HepG2 (cell line): ENCODE results near the gene TEX19. TPM values are rescaled to one million over a fixed set of nuclear protein-coding genes. Genes with fewer than 3 reads are reported as not detected.
A peak's percentile ranks its signal among the peaks of the same experiment; 100 is the strongest.

Source experiments
- ATAD3A ChIP-seq: sonication (generic); formaldehyde crosslinking; IDR thresholded peaks from 2 replicates; pipeline ENCODE4 v1.4.0; 2020; ENCODE audit warnings: missing genetic modification reagents
- EEA1 ChIP-seq: sonication (generic); formaldehyde crosslinking; IDR thresholded peaks from 2 replicates; pipeline ENCODE4 v1.5.1; 2020; ENCODE audit warnings: mild to moderate bottlenecking, missing genetic modification reagents, borderline replicate concordance
- ELF3 ChIP-seq: IDR thresholded peaks from 2 replicates; pipeline ENCODE4 v1.6.1; 2016; ENCODE audit warnings: missing genetic modification reagents, missing compliant biosample characterization
- GATAD1 ChIP-seq: IDR thresholded peaks from 2 replicates; pipeline ENCODE4 v1.6.1; 2016; ENCODE audit warnings: missing genetic modification reagents, missing compliant biosample characterization
- GTF2F1 ChIP-seq: fragments of 150-350 bp; IDR thresholded peaks from 2 replicates; pipeline ENCODE4 v1.6.1; 2014; ENCODE audit warnings: low read length
- KAT8 ChIP-seq: IDR thresholded peaks from 2 replicates; pipeline ENCODE4 v1.6.1; 2016; ENCODE audit warnings: missing genetic modification reagents, missing compliant biosample characterization
- KDM5B ChIP-seq: sonication (generic); formaldehyde crosslinking; IDR thresholded peaks from 2 replicates; pipeline ENCODE4 v1.4.0; 2020; ENCODE audit warnings: missing genetic modification reagents, mild to moderate bottlenecking, borderline replicate concordance
- LCORL ChIP-seq, 2 experiments: fragments of 450-650 bp in 1 of 2; sonication (generic) in 1 of 2; formaldehyde crosslinking in 1 of 2; IDR thresholded peaks; 2 replicates each; pipeline versions ENCODE4 v1.5.0 to v1.6.1; 2017 to 2020; ENCODE audit warnings: antibody characterized with exemption in 1 of 2, missing genetic modification reagents in 1 of 2
- MBD4 ChIP-seq: IDR thresholded peaks from 2 replicates; pipeline ENCODE4 v1.6.1; 2012; ENCODE audit warnings: low read length, inconsistent platforms, borderline replicate concordance
- MZF1 ChIP-seq: sonication (generic); formaldehyde crosslinking; IDR thresholded peaks from 2 replicates; pipeline ENCODE4 v1.8.1; 2023; ENCODE audit warnings: mild to moderate bottlenecking, missing genetic modification reagents, borderline replicate concordance
- PHF21A ChIP-seq: sonication (generic); formaldehyde crosslinking; IDR thresholded peaks from 2 replicates; pipeline ENCODE4 v1.5.0; 2020; ENCODE audit warnings: mild to moderate bottlenecking, missing genetic modification reagents
- SAFB2 ChIP-seq: sonication (generic); formaldehyde crosslinking; IDR thresholded peaks from 2 replicates; pipeline ENCODE4 v1.5.1; 2020; ENCODE audit warnings: missing genetic modification reagents, low read depth, mild to moderate bottlenecking, borderline replicate concordance
- TEAD2 ChIP-seq: sonication (generic); formaldehyde crosslinking; IDR thresholded peaks from 2 replicates; pipeline ENCODE4 v1.9.0; 2021; ENCODE audit warnings: missing genetic modification reagents
- TEAD3 ChIP-seq: optimal IDR thresholded peaks from 2 replicates; pipeline ENCODE3; 2016; ENCODE audit warnings: borderline replicate concordance
- TOPORS ChIP-seq: sonication (generic); formaldehyde crosslinking; IDR thresholded peaks from 2 replicates; pipeline ENCODE4 v1.8.0; 2023; ENCODE audit warnings: mild to moderate bottlenecking, missing genetic modification reagents
- ZC3H4 ChIP-seq: sonication (generic); formaldehyde crosslinking; IDR thresholded peaks from 2 replicates; pipeline ENCODE4 v1.4.0; 2020; ENCODE audit warnings: missing genetic modification reagents, borderline replicate concordance
- ZNF234 ChIP-seq: sonication (generic); formaldehyde crosslinking; conservative IDR thresholded peaks from 2 replicates; pipeline ENCODE4 v1.5.1; 2020; ENCODE audit warnings: mild to moderate bottlenecking, missing genetic modification reagents
- ZNF550 ChIP-seq: sonication (generic); formaldehyde crosslinking; IDR thresholded peaks from 2 replicates; pipeline ENCODE4 v1.4.0; 2020; ENCODE audit warnings: mild to moderate bottlenecking, missing genetic modification reagents, borderline replicate concordance
- ZNF558 ChIP-seq: sonication (generic); formaldehyde crosslinking; IDR thresholded peaks from 2 replicates; pipeline ENCODE4 v1.9.0; 2022; ENCODE audit warnings: mild to moderate bottlenecking, missing genetic modification reagents, borderline replicate concordance
- ZNF678 ChIP-seq: sonication (generic); formaldehyde crosslinking; IDR thresholded peaks from 2 replicates; pipeline ENCODE4 v1.4.0; 2020; ENCODE audit warnings: mild to moderate bottlenecking, missing genetic modification reagents
- ZNF768 ChIP-seq: sonication (generic); formaldehyde crosslinking; IDR thresholded peaks from 2 replicates; pipeline ENCODE4 v1.4.0; 2020; ENCODE audit warnings: missing genetic modification reagents
- polyA plus RNA-seq, 8 experiments: library from polyadenylated mRNA; depleted of rRNA in 3 of 8; stranded (reverse) in 7 of 8; unstranded in 1 of 8; fragments of >200 nt; fragmentation: Illumina TruSeq in 4 of 8; extraction: Trizol in 4 of 8; gene quantifications; 2 replicates each; pipeline versions ENCODE4 v1.2.1 to v1.2.3, GENCODE V29; 2011 to 2016; ENCODE audit warnings: low read depth in 4 of 8, missing spikeins in 1 of 8, mixed read lengths in 1 of 8; ENCODE audit not compliant: insufficient read depth in 1 of 8
- total RNA-seq, 5 experiments: library from RNA; depleted of rRNA; stranded (reverse); fragments of >200 nt; fragmentation: Illumina TruSeq; extraction: Trizol; gene quantifications; 2 replicates each; pipeline ENCODE4 v1.2.3, GENCODE V29; 2016; ENCODE audit warnings: low read depth in 1 of 5
- TF ChIP-seq, protein P1 (sequence below): sonication (generic); formaldehyde crosslinking; IDR thresholded peaks from 2 replicates; pipeline ENCODE4 v1.5.1; 2020; ENCODE audit warnings: mild to moderate bottlenecking, missing genetic modification reagents, borderline replicate concordance
- TF ChIP-seq, protein P2 (sequence below): IDR thresholded peaks from 2 replicates; pipeline ENCODE4 v1.6.1; 2016; ENCODE audit warnings: control low read depth
- TF ChIP-seq, protein P3 (sequence below): sonication (generic); formaldehyde crosslinking; IDR thresholded peaks from 2 replicates; pipeline ENCODE4 v1.4.0; 2020; ENCODE audit warnings: missing genetic modification reagents

Gene TEX19
- total and polyA plus RNA-seq, 2 of the 13 experiments (the other 11 are each of a cell fraction or from before 2014, with no cell fraction given), result 1.3 to 6.0 TPM

DNA sequence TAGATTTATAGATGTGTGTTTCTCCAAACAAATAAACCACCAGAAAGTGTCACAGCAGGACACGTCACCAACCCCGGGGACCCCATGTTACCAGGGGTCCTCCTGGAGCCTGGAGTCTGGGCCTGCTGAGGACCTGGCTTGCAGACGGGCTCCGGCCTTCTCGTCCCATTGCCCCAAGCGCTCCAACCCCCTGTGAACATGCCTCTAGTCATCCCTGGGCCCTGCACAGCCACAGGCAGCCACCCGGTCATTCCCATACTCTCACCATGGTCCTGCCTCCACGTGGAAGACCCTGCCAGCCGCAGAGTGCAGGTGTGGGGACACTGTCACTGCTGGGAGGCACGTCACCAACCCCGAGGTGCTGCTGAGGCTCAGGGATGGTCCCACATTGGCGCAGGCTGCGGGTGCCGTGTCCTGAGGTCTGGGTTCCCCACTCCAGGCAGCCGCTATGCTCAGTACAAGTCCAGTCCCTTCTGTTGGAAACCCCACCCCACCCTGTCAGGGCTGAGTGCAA is 30.0 kb upstream of the TEX19 start (continued):
- TF ChIP-seq KDM5B (CRISPR knock-in tag), result peak; percentile 16; the same call in 1 of the 2 replicates
- 0 out of 2 replicates have a peak, but pooled peaks have one; percentile 4 for TF ChIP-seq TOPORS
- TF ChIP-seq KAT8 (CRISPR knock-in tag), result no peak
- TF ChIP-seq ATAD3A (CRISPR knock-in tag), result no peak
- peak; percentile 72; the same call in 1 of the 2 replicates for TF ChIP-seq ZC3H4 (CRISPR knock-in tag)
- TF ChIP-seq ZNF234, result no peak
- TF ChIP-seq ZNF558, result no peak
- TF ChIP-seq ZNF550 (CRISPR knock-in tag), result no peak
- no peak for TF ChIP-seq ZNF678 (CRISPR knock-in tag)
- TF ChIP-seq, protein P1, sequence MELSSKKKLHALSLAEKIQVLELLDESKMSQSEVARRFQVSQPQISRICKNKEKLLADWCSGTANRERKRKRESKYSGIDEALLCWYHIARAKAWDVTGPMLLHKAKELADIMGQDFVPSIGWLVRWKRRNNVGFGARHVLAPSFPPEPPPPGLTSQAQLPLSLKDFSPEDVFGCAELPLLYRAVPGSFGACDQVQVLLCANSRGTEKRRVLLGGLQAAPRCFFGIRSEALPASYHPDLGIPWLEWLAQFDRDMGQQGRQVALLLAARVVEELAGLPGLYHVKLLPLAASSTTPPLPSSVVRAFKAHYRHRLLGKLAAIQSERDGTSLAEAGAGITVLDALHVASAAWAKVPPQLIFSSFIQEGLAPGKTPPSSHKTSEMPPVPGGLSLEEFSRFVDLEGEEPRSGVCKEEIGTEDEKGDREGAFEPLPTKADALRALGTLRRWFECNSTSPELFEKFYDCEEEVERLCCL (CRISPR knock-in tag), result no peak
- TF ChIP-seq ELF3 (CRISPR knock-in tag), result no peak
- no peak for TF ChIP-seq GATAD1 (CRISPR knock-in tag)
- TF ChIP-seq TEAD3 (CRISPR knock-in tag), result peak; percentile 17
- no peak for TF ChIP-seq MZF1 (CRISPR knock-in tag)
- TF ChIP-seq PHF21A (CRISPR knock-in tag), result no peak
- no peak for TF ChIP-seq TEAD2
- no peak for TF ChIP-seq GTF2F1
- peak; percentile 28; the same call in 1 of the 2 replicates for TF ChIP-seq ZNF768 (CRISPR knock-in tag)
- TF ChIP-seq, protein P2, sequence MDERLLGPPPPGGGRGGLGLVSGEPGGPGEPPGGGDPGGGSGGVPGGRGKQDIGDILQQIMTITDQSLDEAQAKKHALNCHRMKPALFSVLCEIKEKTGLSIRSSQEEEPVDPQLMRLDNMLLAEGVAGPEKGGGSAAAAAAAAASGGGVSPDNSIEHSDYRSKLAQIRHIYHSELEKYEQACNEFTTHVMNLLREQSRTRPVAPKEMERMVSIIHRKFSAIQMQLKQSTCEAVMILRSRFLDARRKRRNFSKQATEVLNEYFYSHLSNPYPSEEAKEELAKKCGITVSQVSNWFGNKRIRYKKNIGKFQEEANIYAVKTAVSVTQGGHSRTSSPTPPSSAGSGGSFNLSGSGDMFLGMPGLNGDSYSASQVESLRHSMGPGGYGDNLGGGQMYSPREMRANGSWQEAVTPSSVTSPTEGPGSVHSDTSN (CRISPR knock-in tag), result no peak
- TF ChIP-seq, protein P3, sequence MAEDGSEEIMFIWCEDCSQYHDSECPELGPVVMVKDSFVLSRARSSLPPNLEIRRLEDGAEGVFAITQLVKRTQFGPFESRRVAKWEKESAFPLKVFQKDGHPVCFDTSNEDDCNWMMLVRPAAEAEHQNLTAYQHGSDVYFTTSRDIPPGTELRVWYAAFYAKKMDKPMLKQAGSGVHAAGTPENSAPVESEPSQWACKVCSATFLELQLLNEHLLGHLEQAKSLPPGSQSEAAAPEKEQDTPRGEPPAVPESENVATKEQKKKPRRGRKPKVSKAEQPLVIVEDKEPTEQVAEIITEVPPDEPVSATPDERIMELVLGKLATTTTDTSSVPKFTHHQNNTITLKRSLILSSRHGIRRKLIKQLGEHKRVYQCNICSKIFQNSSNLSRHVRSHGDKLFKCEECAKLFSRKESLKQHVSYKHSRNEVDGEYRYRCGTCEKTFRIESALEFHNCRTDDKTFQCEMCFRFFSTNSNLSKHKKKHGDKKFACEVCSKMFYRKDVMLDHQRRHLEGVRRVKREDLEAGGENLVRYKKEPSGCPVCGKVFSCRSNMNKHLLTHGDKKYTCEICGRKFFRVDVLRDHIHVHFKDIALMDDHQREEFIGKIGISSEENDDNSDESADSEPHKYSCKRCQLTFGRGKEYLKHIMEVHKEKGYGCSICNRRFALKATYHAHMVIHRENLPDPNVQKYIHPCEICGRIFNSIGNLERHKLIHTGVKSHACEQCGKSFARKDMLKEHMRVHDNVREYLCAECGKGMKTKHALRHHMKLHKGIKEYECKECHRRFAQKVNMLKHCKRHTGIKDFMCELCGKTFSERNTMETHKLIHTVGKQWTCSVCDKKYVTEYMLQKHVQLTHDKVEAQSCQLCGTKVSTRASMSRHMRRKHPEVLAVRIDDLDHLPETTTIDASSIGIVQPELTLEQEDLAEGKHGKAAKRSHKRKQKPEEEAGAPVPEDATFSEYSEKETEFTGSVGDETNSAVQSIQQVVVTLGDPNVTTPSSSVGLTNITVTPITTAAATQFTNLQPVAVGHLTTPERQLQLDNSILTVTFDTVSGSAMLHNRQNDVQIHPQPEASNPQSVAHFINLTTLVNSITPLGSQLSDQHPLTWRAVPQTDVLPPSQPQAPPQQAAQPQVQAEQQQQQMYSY (CRISPR knock-in tag), result no peak
- peak; percentile 36; the same call in 1 of the 2 replicates for TF ChIP-seq EEA1 (CRISPR knock-in tag)
- TF ChIP-seq SAFB2 (CRISPR knock-in tag), result no peak
- TF ChIP-seq LCORL (IDR thresholded peaks at IDR 0.05), result no peak
- no peak for TF ChIP-seq LCORL (CRISPR knock-in tag; IDR thresholded peaks at IDR 0.05)
- TF ChIP-seq MBD4, result no peak
